Uterus (tissue), 2 donors: Measurements from ENCODE around the gene TRIM61.
"Not testable (repeated sequence)": the region's sequence is repeated elsewhere in the genome, so short reads cannot be mapped to it uniquely, and the experiment has no call there.

Experiments
- POLR2A ChIP-seq, 2 donors: fragments of 450-650 bp; IDR thresholded peaks; one replicate each; pipeline ENCODE4 v1.6.1; 2016; ENCODE audit warnings: antibody characterized with exemption in 2 of 2, mild to moderate bottlenecking in 1 of 2, moderate library complexity in 1 of 2
- TF ChIP-seq, protein P1 (sequence below), 4 experiments: fragments of 200-600 bp in 2 of 4; fragments of 450-650 bp in 2 of 4; sonication (generic) in 2 of 4; IDR thresholded peaks; one replicate each; pipeline ENCODE4 v1.5.1; 2016 to 2019; ENCODE audit warnings: antibody characterized with exemption in 4 of 4, mild to moderate bottlenecking in 2 of 4, moderate library complexity in 1 of 4

DNA sequence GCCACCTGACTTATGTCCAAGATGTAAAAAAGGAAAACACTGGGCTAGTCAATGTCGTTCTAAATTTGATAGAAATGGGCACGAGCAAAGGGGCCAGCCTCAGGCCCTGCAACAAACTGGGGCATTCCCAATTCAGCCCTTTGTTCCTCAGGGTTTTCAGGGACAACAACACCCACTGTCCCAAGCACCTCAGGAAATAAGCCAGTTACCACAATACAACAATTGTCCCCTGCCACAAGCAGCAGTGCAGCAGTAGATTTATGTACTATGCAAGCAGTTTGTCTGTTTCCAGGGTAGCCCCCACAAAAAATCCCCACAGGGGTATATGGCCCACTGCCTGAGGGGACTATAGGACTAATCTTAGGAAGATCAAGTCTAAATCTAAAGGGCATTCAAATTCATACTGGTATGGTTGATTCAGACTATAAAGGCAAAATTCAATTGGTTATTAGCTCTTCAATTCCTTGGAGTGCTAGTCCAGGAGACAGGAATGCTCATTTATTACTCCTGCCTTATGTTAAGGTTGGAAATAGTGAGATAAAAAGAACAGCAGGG, 21.1 kb upstream of the TRIM61 start:
- TF ChIP-seq, protein P1, sequence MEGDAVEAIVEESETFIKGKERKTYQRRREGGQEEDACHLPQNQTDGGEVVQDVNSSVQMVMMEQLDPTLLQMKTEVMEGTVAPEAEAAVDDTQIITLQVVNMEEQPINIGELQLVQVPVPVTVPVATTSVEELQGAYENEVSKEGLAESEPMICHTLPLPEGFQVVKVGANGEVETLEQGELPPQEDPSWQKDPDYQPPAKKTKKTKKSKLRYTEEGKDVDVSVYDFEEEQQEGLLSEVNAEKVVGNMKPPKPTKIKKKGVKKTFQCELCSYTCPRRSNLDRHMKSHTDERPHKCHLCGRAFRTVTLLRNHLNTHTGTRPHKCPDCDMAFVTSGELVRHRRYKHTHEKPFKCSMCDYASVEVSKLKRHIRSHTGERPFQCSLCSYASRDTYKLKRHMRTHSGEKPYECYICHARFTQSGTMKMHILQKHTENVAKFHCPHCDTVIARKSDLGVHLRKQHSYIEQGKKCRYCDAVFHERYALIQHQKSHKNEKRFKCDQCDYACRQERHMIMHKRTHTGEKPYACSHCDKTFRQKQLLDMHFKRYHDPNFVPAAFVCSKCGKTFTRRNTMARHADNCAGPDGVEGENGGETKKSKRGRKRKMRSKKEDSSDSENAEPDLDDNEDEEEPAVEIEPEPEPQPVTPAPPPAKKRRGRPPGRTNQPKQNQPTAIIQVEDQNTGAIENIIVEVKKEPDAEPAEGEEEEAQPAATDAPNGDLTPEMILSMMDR (IDR thresholded peaks at IDR 0.05) = not testable (repeated sequence)
- not testable (repeated sequence) for TF ChIP-seq POLR2A (IDR thresholded peaks at IDR 0.05)
